NCI-H2107 treated with DMSO at 0.1 percent for 48 hours (cell line): ENCODE measurements around the gene USP24.
"Not testable (repeated sequence)": the region's sequence is repeated elsewhere in the genome, so short reads cannot be mapped to it uniquely, and the experiment has no call there.

Source experiments
- DNase-seq: peaks from one replicate; lab custom pipeline; 2025; ENCODE audit not compliant: unreplicated experiment; lab: John Stamatoyannopoulos, UW

USP24 gene

DNA sequence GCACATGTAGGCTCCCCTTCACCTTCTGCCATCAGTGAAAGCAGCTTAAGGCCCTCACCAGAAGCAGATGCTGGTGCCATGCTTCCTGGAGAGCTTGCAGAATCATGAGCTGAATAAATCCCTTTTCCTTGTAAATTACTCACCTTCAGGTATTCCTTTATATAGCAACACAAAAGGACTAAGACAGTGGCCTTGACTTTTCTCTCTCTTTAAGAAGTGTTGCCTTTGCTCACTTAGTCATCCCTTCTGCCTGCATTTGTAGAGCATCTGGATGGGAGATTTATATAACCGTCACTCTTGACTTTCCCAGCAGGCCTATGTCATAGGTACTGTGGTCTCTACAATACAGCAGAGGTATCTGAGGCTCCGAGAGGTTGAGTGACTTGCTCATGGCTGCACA lies 172.2 kb downstream of the USP24 start:
- no peak for DNase-seq

GRCh38 chr1:55041613-55042012 lies 173.6 kb downstream of the USP24 start:
- DNase-seq, result no peak

- DNase-seq, result no peak
Measured at GRCh38 chr1:55040933-55041494, 174.2 kb downstream of the USP24 start.

GRCh38 chr1:55040083-55040932 lies 174.9 kb downstream of the USP24 start:
- DNase-seq, result no peak

- DNase-seq, result peak; percentile 32
Measured at GRCh38 chr1:55039342-55040082, 175.7 kb downstream of the USP24 start, which contains the start of gene PCSK9. TSS of gene PCSK9 (plus strand) at chr1:55039548. CDS start at chr1:55039838, 290 bp downstream.

DNA sequence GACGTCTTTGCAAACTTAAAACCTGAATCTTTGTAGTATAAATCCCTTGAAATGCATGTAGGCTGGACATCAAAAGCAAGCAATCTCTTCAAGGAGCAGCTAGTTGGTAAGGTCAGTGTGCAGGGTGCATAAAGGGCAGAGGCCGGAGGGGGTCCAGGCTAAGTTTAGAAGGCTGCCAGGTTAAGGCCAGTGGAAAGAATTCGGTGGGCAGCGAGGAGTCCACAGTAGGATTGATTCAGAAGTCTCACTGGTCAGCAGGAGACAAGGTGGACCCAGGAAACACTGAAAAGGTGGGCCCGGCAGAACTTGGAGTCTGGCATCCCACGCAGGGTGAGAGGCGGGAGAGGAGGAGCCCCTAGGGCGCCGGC lies 176.2 kb downstream of the USP24 start:
- no peak for DNase-seq

DNA sequence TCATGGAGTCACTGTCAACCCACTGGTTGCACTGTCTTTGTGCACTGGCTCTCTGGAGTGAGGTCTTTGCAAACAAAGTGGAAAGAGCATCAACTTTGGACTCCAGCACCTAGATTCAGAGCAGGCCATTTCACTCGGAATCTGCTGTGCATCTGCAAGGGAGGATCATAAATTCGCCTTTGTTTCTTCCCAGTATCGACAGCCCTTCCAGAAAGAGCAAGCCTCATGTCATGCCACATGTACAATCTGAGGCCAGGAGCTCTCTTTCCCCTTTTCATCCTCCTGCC lies 176.7 kb downstream of the USP24 start:
- DNase-seq, result no peak

- DNase-seq, result no peak
Measured at GRCh38 chr1:55037733-55038551, 177.2 kb downstream of the USP24 start.

DNA sequence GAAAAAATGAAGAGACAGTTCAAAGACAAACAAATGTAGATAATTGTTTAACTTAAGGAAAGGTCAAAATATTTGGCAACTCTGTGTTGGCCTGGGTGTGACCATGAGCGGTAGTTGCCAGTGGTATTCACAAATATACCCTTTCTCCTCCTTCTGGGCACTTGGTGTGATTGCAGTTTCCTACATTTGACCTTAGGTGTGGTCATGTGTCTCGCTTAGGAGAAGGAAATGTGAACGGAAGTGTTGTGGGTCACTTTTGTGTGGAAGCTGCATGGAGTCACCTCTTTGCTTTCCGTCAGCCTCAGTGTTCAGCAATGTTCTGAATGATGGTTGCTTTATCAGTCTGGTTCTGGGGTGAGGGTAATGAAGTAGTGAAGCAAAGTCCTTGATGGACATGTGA lies 179.3 kb downstream of the USP24 start:
- no peak for DNase-seq

DNA sequence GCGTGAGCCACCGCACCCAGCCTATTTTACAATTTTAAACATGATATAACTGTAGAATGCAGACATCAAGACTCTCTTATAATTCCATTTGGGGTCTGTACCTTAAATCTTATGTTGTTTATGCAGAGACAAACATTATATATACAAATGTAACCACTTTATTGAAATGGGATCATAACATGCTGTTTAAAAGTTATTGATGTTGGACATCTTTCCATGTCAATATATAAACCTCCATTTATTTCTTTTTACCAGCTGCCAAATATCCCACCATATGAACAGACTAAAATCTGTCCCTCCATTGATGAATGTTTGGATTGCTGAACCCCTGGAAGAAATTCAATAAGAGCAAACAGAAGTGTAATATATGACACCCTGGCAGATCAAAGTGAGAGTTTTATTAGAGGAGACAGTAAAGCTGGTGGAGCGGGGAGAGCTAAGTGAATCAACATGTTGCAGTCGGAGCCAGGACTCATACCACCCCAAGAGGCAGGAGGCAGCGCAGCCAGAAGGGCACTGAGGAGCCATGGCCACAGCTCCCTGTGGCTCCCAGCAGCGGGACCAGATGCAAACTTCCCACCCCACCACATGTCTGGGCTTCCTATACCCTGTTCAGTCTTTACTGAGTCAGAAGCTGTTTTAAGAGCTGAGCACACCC lies 180.6 kb downstream of the USP24 start:
- no peak for DNase-seq

GRCh38 chr1:55033265-55033614 lies 181.9 kb downstream of the USP24 start:
- DNase-seq, result no peak

- not testable (repeated sequence) for DNase-seq
Measured at GRCh38 chr1:55031098-55031497, 184.1 kb downstream of the USP24 start.

DNA sequence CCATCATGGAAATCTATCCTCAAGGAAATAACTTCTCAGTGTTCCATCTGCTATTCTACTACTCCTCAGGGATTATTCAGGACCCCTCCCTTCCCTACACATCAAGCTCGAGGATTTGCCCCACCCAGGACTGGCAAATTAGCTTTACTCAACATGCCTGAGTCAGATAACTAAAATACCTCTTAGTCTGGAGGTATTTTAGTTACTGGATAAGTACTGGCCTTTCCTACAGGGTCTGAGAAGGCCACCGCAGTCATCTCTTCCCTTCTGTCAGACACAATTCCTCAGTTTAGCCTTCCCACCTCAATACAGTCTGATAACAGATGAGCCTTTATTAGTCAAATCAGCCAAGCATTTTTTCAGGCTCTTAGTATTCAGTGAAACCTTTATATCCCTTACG lies 188.5 kb downstream of the USP24 start:
- not testable (repeated sequence) for DNase-seq

- DNase-seq, result not testable (repeated sequence)
Measured at GRCh38 chr1:55024163-55024562, 191.0 kb downstream of the USP24 start.

DNA sequence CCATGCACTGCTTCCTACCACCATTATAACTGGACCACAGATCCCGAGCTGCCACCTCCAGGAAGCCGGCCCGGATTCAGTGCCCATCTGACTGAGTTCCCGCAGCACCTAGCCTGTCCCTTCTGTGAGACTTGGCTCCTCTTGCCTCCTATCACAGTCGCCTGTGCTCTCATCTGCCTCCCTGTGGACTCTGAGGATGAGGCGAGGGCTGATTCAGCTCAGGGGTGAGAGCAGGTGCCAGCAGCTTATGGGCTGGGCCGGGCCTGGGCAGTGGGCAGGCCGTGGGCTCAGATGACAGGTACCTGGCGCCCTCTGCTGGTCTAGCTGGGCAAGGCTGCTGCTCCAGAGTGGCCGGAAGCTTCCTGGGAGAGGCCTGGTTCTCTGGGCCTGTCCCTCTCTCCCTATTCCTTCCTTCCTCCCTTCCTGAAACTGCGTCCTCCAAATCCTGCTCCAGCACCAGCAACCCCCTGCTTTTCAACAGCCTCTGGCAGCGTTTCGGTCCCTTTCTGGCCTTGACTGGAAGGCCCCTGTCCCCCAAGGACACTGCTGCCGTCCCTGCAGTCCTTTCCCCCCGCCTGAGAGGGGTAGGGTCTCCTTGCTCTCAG lies 193.1 kb downstream of the USP24 start:
- peak; percentile 91 for DNase-seq

DNA sequence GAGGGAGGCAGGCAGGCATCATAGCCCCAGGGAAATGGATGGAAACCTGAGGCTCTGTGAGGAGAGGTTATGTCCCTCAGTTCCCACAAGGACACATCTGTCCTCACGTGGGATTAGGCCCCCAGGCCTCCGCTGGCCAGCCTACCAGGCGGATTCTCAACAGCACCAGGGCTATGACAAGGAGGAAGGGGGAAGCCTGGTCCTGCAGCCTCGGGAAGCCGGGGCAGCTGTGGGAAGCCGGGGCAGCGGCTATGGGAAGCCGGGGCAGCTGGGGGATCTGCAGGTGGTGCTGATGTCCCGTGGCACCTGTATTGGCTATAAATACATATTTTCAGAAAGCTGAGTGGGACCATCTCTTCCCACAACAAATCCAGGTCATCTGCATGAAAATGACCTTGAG lies 196.8 kb downstream of the USP24 start:
- no peak for DNase-seq
